GM23338 (cell line): Measurements from ENCODE around the gene WWOX. TPM values are rescaled to one million over a fixed set of nuclear protein-coding genes. Genes with fewer than 3 reads are reported as not detected.

Experiments used
- ATAC-seq: fragments of 200-7000 bp; cut with Tn5 transposase; 3 replicates; pipeline ENCODE4 v1.9.1; 2020
- DNase-seq: peaks from one replicate; pipeline ENCODE4 v3.0.0-alpha.2; 2015; ENCODE audit warnings: low spot score
- H2AFZ ChIP-seq: fragments of 200-600 bp; sonication (generic); 2 replicates; pipeline ENCODE4 v1.8.0; 2016; ENCODE audit warnings: antibody characterized with exemption, mild to moderate bottlenecking, moderate library complexity
- H3F3A ChIP-seq: fragments of 200-600 bp; sonication (generic); replicated peaks from 2 replicates; pipeline ENCODE4 v1.8.0; 2017; ENCODE audit warnings: antibody characterized with exemption, mixed run types, low read depth
- H3K27ac ChIP-seq: fragments of 200-600 bp; sonication (generic); 2 replicates; pipeline ENCODE4 v1.6.1; 2016; ENCODE audit warnings: low read depth
- H3K27me3 ChIP-seq: fragments of 200-600 bp; sonication (generic); 2 replicates; pipeline ENCODE4 v1.8.0; 2016; ENCODE audit warnings: mild to moderate bottlenecking, mixed run types, moderate library complexity; ENCODE audit not compliant: insufficient read depth
- H3K36me3 ChIP-seq: fragments of 200-600 bp; sonication (generic); 2 replicates; pipeline ENCODE4 v1.8.0; 2016; ENCODE audit warnings: mild to moderate bottlenecking; ENCODE audit not compliant: insufficient read depth
- H3K4me1 ChIP-seq: fragments of 200-600 bp; sonication (generic); 2 replicates; pipeline ENCODE4 v1.8.0; 2016; ENCODE audit warnings: mild to moderate bottlenecking, moderate library complexity; ENCODE audit not compliant: insufficient read depth
- H3K4me2 ChIP-seq: fragments of 200-600 bp; sonication (generic); 2 replicates; pipeline ENCODE4 v1.7.1; 2017; ENCODE audit warnings: mixed run types
- H3K4me3 ChIP-seq: fragments of 200-600 bp; sonication (generic); 2 replicates; pipeline ENCODE4 v1.6.1; 2016; ENCODE audit warnings: mixed run types
- H3K79me2 ChIP-seq: fragments of 200-600 bp; sonication (generic); replicated peaks from 2 replicates; pipeline ENCODE4 v1.8.0; 2017; ENCODE audit warnings: mild to moderate bottlenecking; ENCODE audit not compliant: insufficient read depth
- H3K9me2 ChIP-seq: fragments of 200-600 bp; sonication (generic); 2 replicates; pipeline ENCODE4 v1.8.0; 2017; ENCODE audit not compliant: insufficient read depth
- H4K20me1 ChIP-seq: fragments of 200-600 bp; sonication (generic); replicated peaks from 2 replicates; pipeline ENCODE4 v1.8.0; 2017; ENCODE audit warnings: mild to moderate bottlenecking; ENCODE audit not compliant: insufficient read depth
- H3K27ac Mint-ChIP-seq: 2 replicates; pipeline ENCODE4 v1.8.0; 2020; ENCODE audit warnings: inconsistent platforms, mild to moderate bottlenecking, moderate library complexity, mixed read lengths
- H3K27me3 Mint-ChIP-seq: 3 replicates; pipeline ENCODE4 v1.8.0; 2022; ENCODE audit warnings: low read depth, mild to moderate bottlenecking, moderate library complexity, mixed read lengths, inconsistent platforms; ENCODE audit not compliant: insufficient read depth, poor library complexity
- H3K36me3 Mint-ChIP-seq: 3 replicates; pipeline ENCODE4 v1.8.0; 2021; ENCODE audit warnings: low read depth, mild to moderate bottlenecking, inconsistent platforms, moderate library complexity, mixed read lengths
- H3K4me1 Mint-ChIP-seq: 3 replicates; pipeline ENCODE4 v1.8.0; 2020; ENCODE audit warnings: mild to moderate bottlenecking, inconsistent platforms, mixed read lengths
- H3K4me3 Mint-ChIP-seq: 3 replicates; pipeline ENCODE4 v1.8.0; 2021; ENCODE audit warnings: moderate library complexity, mild to moderate bottlenecking, inconsistent platforms, mixed read lengths
- H3K9me3 Mint-ChIP-seq: 3 replicates; pipeline ENCODE4 v1.8.0; 2020; ENCODE audit warnings: moderate library complexity, mild to moderate bottlenecking, inconsistent platforms, mixed read lengths
- CREB1 ChIP-seq: fragments of 250-450 bp; sonication (Bioruptor Pico); IDR thresholded peaks from 2 replicates; pipeline ENCODE4 v1.5.0; 2020; ENCODE audit warnings: low read depth, mild to moderate bottlenecking, moderate library complexity
- ETS1 ChIP-seq: IDR thresholded peaks from 2 replicates; pipeline ENCODE4 v1.6.1; 2016; ENCODE audit warnings: antibody characterized with exemption
- EZH2 ChIP-seq: fragments of 200-600 bp; sonication (generic); IDR thresholded peaks from one replicate; pipeline ENCODE4 v1.8.0; 2017; ENCODE audit warnings: antibody characterized with exemption, mild to moderate bottlenecking, low read depth; ENCODE audit not compliant: unreplicated experiment
- EZH2phosphoT487 ChIP-seq: fragments of 200-600 bp; sonication (generic); IDR thresholded peaks from one replicate; pipeline ENCODE4 v1.8.1; 2018; ENCODE audit warnings: antibody characterized with exemption; ENCODE audit not compliant: unreplicated experiment
- JUNB ChIP-seq: IDR thresholded peaks from one replicate; pipeline ENCODE4 v1.6.1; 2016; ENCODE audit warnings: antibody characterized with exemption; ENCODE audit not compliant: unreplicated experiment
- NANOG ChIP-seq: IDR thresholded peaks from 2 replicates; pipeline ENCODE4 v1.6.1; 2016; ENCODE audit warnings: antibody characterized with exemption, borderline replicate concordance
- POLR2AphosphoS5 ChIP-seq: IDR thresholded peaks from 2 replicates; pipeline ENCODE4 v1.6.1; 2016; ENCODE audit warnings: antibody characterized with exemption, low read depth
- REST ChIP-seq: IDR thresholded peaks from one replicate; pipeline ENCODE4 v1.6.1; 2018; ENCODE audit warnings: antibody characterized with exemption; ENCODE audit not compliant: unreplicated experiment
- STAT1 ChIP-seq: IDR thresholded peaks from one replicate; pipeline ENCODE4 v1.6.1; 2016; ENCODE audit warnings: antibody characterized with exemption; ENCODE audit not compliant: unreplicated experiment
- ZNF114 ChIP-seq: fragments of 250-450 bp; sonication (Bioruptor Pico); IDR thresholded peaks from 2 replicates; pipeline ENCODE4 v1.5.0; 2020; ENCODE audit warnings: mild to moderate bottlenecking, moderate library complexity
- ZNF331 ChIP-seq: fragments of 250-450 bp; sonication (Bioruptor Pico); IDR thresholded peaks from 2 replicates; pipeline ENCODE4 v1.5.0; 2020; ENCODE audit warnings: low read depth, mild to moderate bottlenecking, moderate library complexity
- polyA plus RNA-seq: library from polyadenylated mRNA; unstranded; fragments of >200 nt; fragmentation: Nextera tagmentation; extraction: Ambion mirVana; gene quantifications from 2 replicates; pipeline ENCODE4 v1.2.1, GENCODE V29; 2016
- total RNA-seq: library from RNA; depleted of rRNA; stranded (reverse); fragments of >200 nt; shearing (Covaris generic); gene quantifications from 2 replicates; pipeline ENCODE4 v1.2.3, GENCODE V29; 2014
- TF ChIP-seq, protein P1 (sequence below), 2 experiments: fragments of 200-600 bp in 1 of 2; sonication (generic) in 1 of 2; conservative IDR thresholded peaks; 2 replicates each; pipeline versions ENCODE4 v1.5.1 to v1.6.1; 2016 to 2017; ENCODE audit warnings: antibody characterized with exemption in 2 of 2, low read depth in 2 of 2, mild to moderate bottlenecking in 2 of 2, moderate library complexity in 1 of 2
- TF ChIP-seq, protein P2 (sequence below): fragments of 250-450 bp; sonication (Bioruptor Pico); IDR thresholded peaks from 2 replicates; pipeline ENCODE4 v1.5.0; 2020; ENCODE audit warnings: mild to moderate bottlenecking, moderate library complexity

The WWOX gene
- total and polyA plus RNA-seq, 2 experiments from 2014 or later: 10.0 to 19.3 TPM

DNA sequence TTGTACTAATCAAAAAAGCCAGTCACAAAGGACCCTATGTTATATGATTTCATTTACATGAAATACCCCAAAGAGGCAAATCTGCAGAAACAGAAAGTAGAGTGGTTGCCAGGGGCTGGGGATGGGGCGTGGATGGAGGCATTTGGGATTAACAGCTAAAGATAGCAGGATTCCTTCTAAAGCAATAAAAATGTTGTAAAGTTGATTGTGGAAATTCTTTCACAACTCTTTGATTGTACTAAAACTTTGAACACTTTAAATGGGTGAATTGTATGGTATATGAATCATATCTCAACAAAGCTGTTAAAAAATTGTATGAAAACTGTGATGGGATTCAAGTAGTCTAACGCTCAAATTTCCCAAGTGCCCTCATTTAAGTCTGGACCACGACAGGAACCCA, 870.3 kb downstream of the WWOX start:
- Mint-ChIP-seq H3K9me3 (peaks cover 9% of the 10 kb centered on the region), H3K4me1 (peaks cover 46% of the 10 kb centered on the region), H3K36me3 (peaks cover 6% of the 10 kb centered on the region; the same call in 1 of the 3 replicates), H3K4me3 (no peak overlapping the region), H3K27me3 (peaks cover 4% of the 10 kb centered on the region), H3K27ac (no peak overlapping the region)
- H3K4me3 ChIP-seq: no peak overlapping the region
- peaks cover 4% of the 10 kb centered on the region; the same call in 1 of the 2 replicates for H3K9me2 ChIP-seq
- H3K36me3 ChIP-seq: no peaks in the 10 kb centered on the region
- no peak overlapping the region for H2AFZ ChIP-seq
- TF ChIP-seq ZNF114 (no peak), ZNF331 (CRISPR knock-in tag) (no peak), NANOG (no peak), STAT1 (no peak), EZH2phosphoT487 (no peak), REST (no peak), JUNB (no peak), CREB1 (no peak), ETS1 (no peak), POLR2AphosphoS5 (no peak), EZH2 (no peak)
- TF ChIP-seq, protein P1, sequence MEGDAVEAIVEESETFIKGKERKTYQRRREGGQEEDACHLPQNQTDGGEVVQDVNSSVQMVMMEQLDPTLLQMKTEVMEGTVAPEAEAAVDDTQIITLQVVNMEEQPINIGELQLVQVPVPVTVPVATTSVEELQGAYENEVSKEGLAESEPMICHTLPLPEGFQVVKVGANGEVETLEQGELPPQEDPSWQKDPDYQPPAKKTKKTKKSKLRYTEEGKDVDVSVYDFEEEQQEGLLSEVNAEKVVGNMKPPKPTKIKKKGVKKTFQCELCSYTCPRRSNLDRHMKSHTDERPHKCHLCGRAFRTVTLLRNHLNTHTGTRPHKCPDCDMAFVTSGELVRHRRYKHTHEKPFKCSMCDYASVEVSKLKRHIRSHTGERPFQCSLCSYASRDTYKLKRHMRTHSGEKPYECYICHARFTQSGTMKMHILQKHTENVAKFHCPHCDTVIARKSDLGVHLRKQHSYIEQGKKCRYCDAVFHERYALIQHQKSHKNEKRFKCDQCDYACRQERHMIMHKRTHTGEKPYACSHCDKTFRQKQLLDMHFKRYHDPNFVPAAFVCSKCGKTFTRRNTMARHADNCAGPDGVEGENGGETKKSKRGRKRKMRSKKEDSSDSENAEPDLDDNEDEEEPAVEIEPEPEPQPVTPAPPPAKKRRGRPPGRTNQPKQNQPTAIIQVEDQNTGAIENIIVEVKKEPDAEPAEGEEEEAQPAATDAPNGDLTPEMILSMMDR (conservative IDR thresholded peaks at IDR 0.05; ENCODE audit: low read depth in 2 of 2): no peak
- TF ChIP-seq, protein P2, sequence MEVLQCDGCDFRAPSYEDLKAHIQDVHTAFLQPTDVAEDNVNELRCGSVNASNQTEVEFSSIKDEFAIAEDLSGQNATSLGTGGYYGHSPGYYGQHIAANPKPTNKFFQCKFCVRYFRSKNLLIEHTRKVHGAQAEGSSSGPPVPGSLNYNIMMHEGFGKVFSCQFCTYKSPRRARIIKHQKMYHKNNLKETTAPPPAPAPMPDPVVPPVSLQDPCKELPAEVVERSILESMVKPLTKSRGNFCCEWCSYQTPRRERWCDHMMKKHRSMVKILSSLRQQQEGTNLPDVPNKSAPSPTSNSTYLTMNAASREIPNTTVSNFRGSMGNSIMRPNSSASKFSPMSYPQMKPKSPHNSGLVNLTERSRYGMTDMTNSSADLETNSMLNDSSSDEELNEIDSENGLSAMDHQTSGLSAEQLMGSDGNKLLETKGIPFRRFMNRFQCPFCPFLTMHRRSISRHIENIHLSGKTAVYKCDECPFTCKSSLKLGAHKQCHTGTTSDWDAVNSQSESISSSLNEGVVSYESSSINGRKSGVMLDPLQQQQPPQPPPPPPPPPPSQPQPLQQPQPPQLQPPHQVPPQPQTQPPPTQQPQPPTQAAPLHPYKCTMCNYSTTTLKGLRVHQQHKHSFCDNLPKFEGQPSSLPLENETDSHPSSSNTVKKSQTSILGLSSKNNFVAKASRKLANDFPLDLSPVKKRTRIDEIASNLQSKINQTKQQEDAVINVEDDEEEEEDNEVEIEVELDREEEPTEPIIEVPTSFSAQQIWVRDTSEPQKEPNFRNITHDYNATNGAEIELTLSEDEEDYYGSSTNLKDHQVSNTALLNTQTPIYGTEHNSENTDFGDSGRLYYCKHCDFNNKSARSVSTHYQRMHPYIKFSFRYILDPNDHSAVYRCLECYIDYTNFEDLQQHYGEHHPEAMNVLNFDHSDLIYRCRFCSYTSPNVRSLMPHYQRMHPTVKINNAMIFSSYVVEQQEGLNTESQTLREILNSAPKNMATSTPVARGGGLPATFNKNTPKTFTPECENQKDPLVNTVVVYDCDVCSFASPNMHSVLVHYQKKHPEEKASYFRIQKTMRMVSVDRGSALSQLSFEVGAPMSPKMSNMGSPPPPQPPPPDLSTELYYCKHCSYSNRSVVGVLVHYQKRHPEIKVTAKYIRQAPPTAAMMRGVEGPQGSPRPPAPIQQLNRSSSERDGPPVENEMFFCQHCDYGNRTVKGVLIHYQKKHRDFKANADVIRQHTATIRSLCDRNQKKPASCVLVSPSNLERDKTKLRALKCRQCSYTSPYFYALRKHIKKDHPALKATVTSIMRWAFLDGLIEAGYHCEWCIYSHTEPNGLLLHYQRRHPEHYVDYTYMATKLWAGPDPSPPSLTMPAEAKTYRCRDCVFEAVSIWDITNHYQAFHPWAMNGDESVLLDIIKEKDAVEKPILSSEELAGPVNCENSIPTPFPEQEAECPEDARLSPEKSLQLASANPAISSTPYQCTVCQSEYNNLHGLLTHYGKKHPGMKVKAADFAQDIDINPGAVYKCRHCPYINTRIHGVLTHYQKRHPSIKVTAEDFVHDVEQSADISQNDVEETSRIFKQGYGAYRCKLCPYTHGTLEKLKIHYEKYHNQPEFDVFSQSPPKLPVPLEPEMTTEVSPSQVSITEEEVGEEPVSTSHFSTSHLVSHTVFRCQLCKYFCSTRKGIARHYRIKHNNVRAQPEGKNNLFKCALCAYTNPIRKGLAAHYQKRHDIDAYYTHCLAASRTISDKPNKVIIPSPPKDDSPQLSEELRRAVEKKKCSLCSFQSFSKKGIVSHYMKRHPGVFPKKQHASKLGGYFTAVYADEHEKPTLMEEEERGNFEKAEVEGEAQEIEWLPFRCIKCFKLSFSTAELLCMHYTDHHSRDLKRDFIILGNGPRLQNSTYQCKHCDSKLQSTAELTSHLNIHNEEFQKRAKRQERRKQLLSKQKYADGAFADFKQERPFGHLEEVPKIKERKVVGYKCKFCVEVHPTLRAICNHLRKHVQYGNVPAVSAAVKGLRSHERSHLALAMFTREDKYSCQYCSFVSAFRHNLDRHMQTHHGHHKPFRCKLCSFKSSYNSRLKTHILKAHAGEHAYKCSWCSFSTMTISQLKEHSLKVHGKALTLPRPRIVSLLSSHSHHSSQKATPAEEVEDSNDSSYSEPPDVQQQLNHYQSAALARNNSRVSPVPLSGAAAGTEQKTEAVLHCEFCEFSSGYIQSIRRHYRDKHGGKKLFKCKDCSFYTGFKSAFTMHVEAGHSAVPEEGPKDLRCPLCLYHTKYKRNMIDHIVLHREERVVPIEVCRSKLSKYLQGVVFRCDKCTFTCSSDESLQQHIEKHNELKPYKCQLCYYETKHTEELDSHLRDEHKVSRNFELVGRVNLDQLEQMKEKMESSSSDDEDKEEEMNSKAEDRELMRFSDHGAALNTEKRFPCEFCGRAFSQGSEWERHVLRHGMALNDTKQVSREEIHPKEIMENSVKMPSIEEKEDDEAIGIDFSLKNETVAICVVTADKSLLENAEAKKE: no peak
- H3K79me2 ChIP-seq: no peaks in the 10 kb centered on the region
- DNase-seq (no peak), ATAC-seq (no peak)
- H3K4me2 ChIP-seq: no peak overlapping the region
- H3K4me1 ChIP-seq: peaks cover 11% of the 10 kb centered on the region; the same call in 1 of the 2 replicates
- no peak overlapping the region for H3K27ac ChIP-seq
- no peaks in the 10 kb centered on the region for H4K20me1 ChIP-seq
- H3K27me3 ChIP-seq: no peaks in the 10 kb centered on the region
- no peaks in the 10 kb centered on the region for H3F3A ChIP-seq
